OCI-LY7 (cell line): ENCODE data around the gene SMARCA2. TPM values are rescaled to one million over a fixed set of nuclear protein-coding genes. Genes with fewer than 3 reads are reported as not detected.
"Not testable (repeated sequence)": the region's sequence is repeated elsewhere in the genome, so short reads cannot be mapped to it uniquely, and the experiment has no call there.

Source experiments
- BruUV-seq: library from RNA; stranded (reverse); fragments of 400-500 nt; replicated peaks from 2 replicates; lab custom pipeline; 2021; lab: Mats Ljungman, UMichigan
- CTCF ChIA-PET: fragments of 300-600 bp; sonication (Branson Sonifier 250); formaldehyde crosslinking; loops from one replicate; lab custom pipeline; 2022; ENCODE audit warnings: antibody characterized with exemption; ENCODE audit not compliant: unreplicated experiment; lab: Charles Lee
- POLR2A ChIA-PET: fragments of 300-600 bp; sonication (Branson Sonifier 250); formaldehyde crosslinking; loops from one replicate; lab custom pipeline; 2022; ENCODE audit warnings: antibody characterized with exemption; lab: Charles Lee
- DNase-seq: peaks from one replicate; pipeline ENCODE4 v3.0.0-alpha.2; 2015; ENCODE audit warnings: low spot score
- H2AFZ ChIP-seq: fragments of 200-600 bp; sonication (generic), shearing (Covaris generic); 2 replicates; pipeline ENCODE4 v1.6.1; 2014; ENCODE audit warnings: mild to moderate bottlenecking, antibody characterized with exemption, low read length, moderate library complexity
- H3K27ac ChIP-seq: fragments of 200-600 bp; sonication (generic); 2 replicates; pipeline ENCODE4 v1.5.1; 2014; ENCODE audit warnings: mixed run types, low read depth, mild to moderate bottlenecking, moderate library complexity, low read length, inconsistent platforms; ENCODE audit not compliant: poor library complexity, severe bottlenecking
- H3K36me3 ChIP-seq: fragments of 200-600 bp; sonication (generic); 2 replicates; pipeline ENCODE4 v1.6.1; 2014; ENCODE audit warnings: mild to moderate bottlenecking, antibody characterized with exemption, low read length, moderate library complexity, mixed read lengths; ENCODE audit not compliant: insufficient read depth
- H3K4me1 ChIP-seq: fragments of 200-600 bp; sonication (generic); 2 replicates; pipeline ENCODE4 v1.5.1; 2014; ENCODE audit warnings: mild to moderate bottlenecking, low read length; ENCODE audit not compliant: insufficient read depth, poor library complexity, severe bottlenecking
- H3K4me2 ChIP-seq: fragments of 200-600 bp; sonication (generic); 2 replicates; pipeline ENCODE4 v1.6.1; 2014; ENCODE audit warnings: mild to moderate bottlenecking, low read length
- H3K4me3 ChIP-seq: fragments of 200-600 bp; sonication (generic); 2 replicates; pipeline ENCODE4 v1.5.1; 2014; ENCODE audit warnings: mild to moderate bottlenecking, low read depth, low read length; ENCODE audit not compliant: poor library complexity, severe bottlenecking
- H3K79me2 ChIP-seq: fragments of 200-600 bp; sonication (generic); 2 replicates; pipeline ENCODE4 v1.6.1; 2016; ENCODE audit warnings: low read depth, mild to moderate bottlenecking, low read length, moderate library complexity, mixed read lengths; ENCODE audit not compliant: insufficient read depth
- H3K9me2 ChIP-seq: fragments of 200-600 bp; sonication (generic); 2 replicates; pipeline ENCODE4 v1.6.1; 2016; ENCODE audit warnings: mild to moderate bottlenecking, low read length, mixed read lengths; ENCODE audit not compliant: insufficient read depth
- H3K9me3 ChIP-seq: fragments of 200-600 bp; sonication (generic); 2 replicates; pipeline ENCODE4 v1.6.1; 2014; ENCODE audit warnings: mild to moderate bottlenecking, mixed run types, low read length, mixed read lengths
- H4K20me1 ChIP-seq: fragments of 200-600 bp; sonication (generic); 2 replicates; pipeline ENCODE4 v1.6.1; 2014; ENCODE audit warnings: mild to moderate bottlenecking, antibody characterized with exemption, low read length, moderate library complexity, mixed read lengths; ENCODE audit not compliant: insufficient read depth
- CTCF ChIP-seq: fragments of 200-600 bp; sonication (generic); conservative IDR thresholded peaks from 2 replicates; pipeline ENCODE4 v1.5.1; 2014; ENCODE audit warnings: mild to moderate bottlenecking, antibody characterized with exemption, low read length, moderate library complexity, mixed read lengths
- EZH2phosphoT487 ChIP-seq: fragments of 200-600 bp; sonication (generic); IDR thresholded peaks from 2 replicates; pipeline ENCODE4 v1.6.1; 2018; ENCODE audit warnings: low read depth, borderline replicate concordance, mild to moderate bottlenecking, mixed run types, antibody characterized with exemption, low read length, moderate library complexity, mixed read lengths
- intact Hi-C: fragments of 100-400 bp; cut with micrococcal nuclease; formaldehyde crosslinking; loops from one replicate; pipeline ENCODE4 v1.10.0; 2022; ENCODE audit not compliant: unreplicated experiment
- total RNA-seq, 2 experiments: library from RNA; depleted of rRNA in 1 of 2; stranded (reverse); fragments of >200 nt in 1 of 2; shearing (Covaris generic) in 1 of 2; gene quantifications; 2 replicates each; pipeline ENCODE4 v1.2.3, GENCODE V29; 2014 to 2022

SMARCA2 gene
- total RNA-seq, 2 experiments from 2014 or later = 54.8 to 80.6 TPM

- H3K4me1 ChIP-seq = no peaks in the 10 kb centered on the region
- BruUV-seq = no TSS peak
- H3K36me3 ChIP-seq = peaks cover 4% of the 10 kb centered on the region; the same call in 1 of the 2 replicates
- intact Hi-C loops = no loop called here
- CTCF ChIA-PET = no interaction called here
- no peak overlapping the region for H3K27ac ChIP-seq
- TF ChIP-seq CTCF (no peak), EZH2phosphoT487 (no peak)
- no peaks in the 10 kb centered on the region for H3K9me3 ChIP-seq
- H3K4me3 ChIP-seq = no peak overlapping the region
- H3K4me2 ChIP-seq = no peak overlapping the region
- no peaks in the 10 kb centered on the region for H3K9me2 ChIP-seq
- POLR2A ChIA-PET = no interaction called here
- H3K79me2 ChIP-seq = no peaks in the 10 kb centered on the region
- DNase-seq = no peak
- H2AFZ ChIP-seq = no peak overlapping the region
- no peaks in the 10 kb centered on the region for H4K20me1 ChIP-seq
Measured at GRCh38 chr9:2144619-2145018, 129.5 kb downstream of the SMARCA2 start.

- Histone ChIP-seq H3K27ac (no peak overlapping the region), H3K9me3 (no peaks in the 10 kb centered on the region), H3K4me1 (no peaks in the 10 kb centered on the region), H3K79me2 (no peaks in the 10 kb centered on the region), H3K4me3 (no peak overlapping the region), H3K9me2 (no peaks in the 10 kb centered on the region), H2AFZ (no peak overlapping the region), H3K36me3 (peaks cover 11% of the 10 kb centered on the region), H4K20me1 (no peaks in the 10 kb centered on the region), H3K4me2 (no peak overlapping the region)
- DNase-seq = no peak
- CTCF ChIA-PET = no interaction called here
- POLR2A ChIA-PET = no interaction called here
- TF ChIP-seq CTCF = no peak
- no peak for TF ChIP-seq EZH2phosphoT487
- BruUV-seq = no TSS peak
- intact Hi-C loops = loop anchor here (2.0 kb wide), 1 partner anchor 35 kb away; no protein-coding TSS in a partner anchor
Measured at GRCh38 chr9:2145746-2146145, 130.6 kb downstream of the SMARCA2 start.

- peak; percentile 23 for DNase-seq
- POLR2A ChIA-PET = interaction anchor here (0.6 to 1.3 kb wide), 7 partner anchors 11 to 1091 kb away, joined by 3 to 6 read pairs (median 4); no protein-coding TSS in a partner anchor
Measured at GRCh38 chr9:2146700-2147099, 131.6 kb downstream of the SMARCA2 start.

More at GRCh38 chr9:2146700-2147099, 131.6 kb downstream of the SMARCA2 start:
- H4K20me1 ChIP-seq, CTCF ChIA-PET, BruUV-seq, H3K9me2 ChIP-seq, H3K27ac ChIP-seq, H3K4me2 ChIP-seq, H3K4me3 ChIP-seq, H3K79me2 ChIP-seq, H3K9me3 ChIP-seq, H2AFZ ChIP-seq, H3K4me1 ChIP-seq: not testable (repeated sequence)
- H3K36me3 ChIP-seq = peaks cover 21% of the 10 kb centered on the region
- intact Hi-C loops = loop anchor here (2.0 kb wide), 1 partner anchor 34 kb away; no protein-coding TSS in a partner anchor
- peak; percentile 71 for TF ChIP-seq CTCF
